Karpas-422 (cell line): Measurements from ENCODE around the gene PROSER1. TPM values are rescaled to one million over a fixed set of nuclear protein-coding genes. Genes with fewer than 3 reads are reported as not detected.

Experiments used
- DNase-seq: peaks from one replicate; pipeline ENCODE4 v3.0.0-alpha.2; 2015
- H2AFZ ChIP-seq: fragments of 200-600 bp; sonication (generic); 2 replicates; pipeline ENCODE4 v1.6.1; 2014; ENCODE audit warnings: antibody characterized with exemption, low read length, mixed read lengths
- H3K27ac ChIP-seq: fragments of 200-600 bp; sonication (generic); 2 replicates; pipeline ENCODE4 v1.5.1; 2014; ENCODE audit warnings: mild to moderate bottlenecking, low read length, moderate library complexity
- H3K27me3 ChIP-seq: fragments of 200-600 bp; sonication (generic); 2 replicates; pipeline ENCODE4 v1.6.1; 2014; ENCODE audit warnings: low read length, mixed read lengths
- H3K36me3 ChIP-seq: fragments of 200-600 bp; sonication (generic); 2 replicates; pipeline ENCODE4 v1.6.1; 2014; ENCODE audit warnings: low read length, mixed read lengths; ENCODE audit not compliant: insufficient read depth
- H3K4me1 ChIP-seq: fragments of 200-600 bp; sonication (generic); 2 replicates; pipeline ENCODE4 v1.6.1; 2014; ENCODE audit warnings: mild to moderate bottlenecking, low read length, mixed read lengths
- H3K4me2 ChIP-seq: fragments of 200-600 bp; sonication (generic); 2 replicates; pipeline ENCODE4 v1.6.1; 2014; ENCODE audit warnings: low read length, low read depth, mild to moderate bottlenecking; ENCODE audit not compliant: poor library complexity, severe bottlenecking
- H3K4me3 ChIP-seq: fragments of 200-600 bp; sonication (generic); 2 replicates; pipeline ENCODE4 v1.5.1; 2014; ENCODE audit warnings: mild to moderate bottlenecking, antibody characterized with exemption, low read length, mixed read lengths
- H3K79me2 ChIP-seq: fragments of 200-600 bp; sonication (generic); 2 replicates; pipeline ENCODE4 v1.6.1; 2014; ENCODE audit warnings: mild to moderate bottlenecking, low read length, mixed read lengths
- H3K9ac ChIP-seq: fragments of 200-600 bp; sonication (generic); 2 replicates; pipeline ENCODE4 v1.6.0; 2014; ENCODE audit warnings: low read length
- H3K9me2 ChIP-seq: fragments of 200-600 bp; sonication (generic), shearing (Covaris generic); replicated peaks from 2 replicates; pipeline ENCODE4 v1.6.0; 2014; ENCODE audit warnings: mild to moderate bottlenecking, low read length, moderate library complexity; ENCODE audit not compliant: insufficient read depth
- H3K9me3 ChIP-seq: fragments of 300-700, 200-600 bp; sonication (generic); 2 replicates; pipeline ENCODE4 v1.6.1; 2014; ENCODE audit warnings: low read length, mixed read lengths
- H4K20me1 ChIP-seq: fragments of 200-600 bp; sonication (generic); 2 replicates; pipeline ENCODE4 v1.6.1; 2014; ENCODE audit warnings: mild to moderate bottlenecking, antibody characterized with exemption, low read length, low read depth; ENCODE audit not compliant: insufficient read depth
- total RNA-seq: library from RNA; depleted of rRNA; stranded (reverse); fragments of >200 nt; shearing (Covaris generic); gene quantifications from 2 replicates; pipeline ENCODE4 v1.2.3, GENCODE V29; 2014; ENCODE audit warnings: low replicate concordance

The PROSER1 gene
- total RNA-seq, 1 experiment from 2014 or later, result 60.7 TPM

DNA sequence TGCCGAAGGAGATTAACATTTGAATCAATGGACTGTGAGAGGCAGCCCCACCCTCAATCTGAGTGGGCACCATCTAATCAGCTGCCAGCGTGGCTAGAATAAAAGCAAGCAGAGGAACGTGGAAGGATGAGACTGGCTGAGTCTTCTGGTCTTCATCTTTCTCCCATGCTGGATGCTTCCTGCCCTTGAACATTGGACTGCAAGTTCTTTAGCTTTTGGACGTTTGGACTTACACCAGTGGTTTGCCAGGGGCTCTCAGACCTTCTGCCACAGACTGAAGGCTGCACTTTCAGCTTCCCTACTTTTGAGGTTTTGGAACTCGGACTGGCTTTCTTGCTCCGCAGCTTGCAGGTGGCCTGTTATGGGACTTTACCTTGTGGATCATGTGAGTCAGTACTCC, 15.1 kb upstream of the PROSER1 start:
- H3K4me1 ChIP-seq, result no peaks in the 10 kb centered on the region
- peaks cover 14% of the 10 kb centered on the region for H3K79me2 ChIP-seq
- no peaks in the 10 kb centered on the region for H3K27me3 ChIP-seq
- no peaks in the 10 kb centered on the region for H3K9me3 ChIP-seq
- H3K4me3 ChIP-seq, result no peak overlapping the region
- H3K9ac ChIP-seq, result no peak overlapping the region
- H2AFZ ChIP-seq, result no peak overlapping the region
- H3K36me3 ChIP-seq, result peaks cover 4% of the 10 kb centered on the region; the same call in 1 of the 2 replicates
- no peaks in the 10 kb centered on the region for H3K9me2 ChIP-seq
- H4K20me1 ChIP-seq, result no peaks in the 10 kb centered on the region
- DNase-seq, result no peak
- no peak overlapping the region for H3K4me2 ChIP-seq
- H3K27ac ChIP-seq, result no peak overlapping the region

DNA sequence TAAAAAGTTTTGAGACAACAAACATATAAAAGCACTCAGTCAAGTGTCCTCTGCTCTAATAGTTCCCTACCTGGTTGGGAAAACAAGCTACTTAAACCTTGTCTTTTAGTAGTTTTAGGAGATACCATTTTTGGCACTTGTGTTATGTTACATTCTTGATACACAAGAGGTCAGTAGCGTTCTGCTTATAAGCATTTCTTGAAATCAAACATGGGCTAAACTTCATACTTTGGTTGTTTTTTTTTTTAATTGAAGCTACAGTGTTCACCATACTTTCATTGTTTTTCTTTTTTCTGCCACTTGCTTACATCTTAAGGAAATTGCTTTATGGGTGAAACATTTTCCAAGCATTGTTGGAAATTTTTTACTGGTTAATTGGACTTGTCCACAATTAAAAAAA, 13.3 kb upstream of the PROSER1 start:
- no peak overlapping the region for H3K9ac ChIP-seq
- no peak overlapping the region for H2AFZ ChIP-seq
- H3K27me3 ChIP-seq, result no peaks in the 10 kb centered on the region
- H3K4me2 ChIP-seq, result no peak overlapping the region
- peaks cover 4% of the 10 kb centered on the region; the same call in 1 of the 2 replicates for H3K36me3 ChIP-seq
- no peaks in the 10 kb centered on the region for H3K9me2 ChIP-seq
- H3K4me3 ChIP-seq, result no peak overlapping the region
- H4K20me1 ChIP-seq, result no peaks in the 10 kb centered on the region
- no peak overlapping the region for H3K27ac ChIP-seq
- H3K79me2 ChIP-seq, result peaks cover 7% of the 10 kb centered on the region
- peak; percentile 73 for DNase-seq
- no peaks in the 10 kb centered on the region for H3K4me1 ChIP-seq
- no peaks in the 10 kb centered on the region for H3K9me3 ChIP-seq

DNA sequence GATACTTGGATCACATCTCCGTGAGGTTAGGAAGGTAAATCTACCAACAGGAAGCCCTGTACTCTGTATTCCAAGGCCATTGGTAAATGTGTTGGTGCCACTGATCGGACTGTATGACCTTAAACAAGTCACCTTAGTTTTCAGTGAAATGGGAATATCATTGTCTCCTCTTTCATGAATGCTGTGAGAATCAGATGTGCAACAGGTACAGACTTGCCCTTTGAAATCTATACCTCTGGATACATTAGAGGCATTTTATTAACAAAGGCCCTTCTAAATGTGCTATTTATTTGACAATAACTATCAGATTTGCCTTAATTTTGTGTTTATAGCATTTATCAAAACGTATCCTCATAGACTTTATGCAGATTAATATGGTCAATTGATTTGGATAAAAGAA, 11.4 kb upstream of the PROSER1 start:
- Histone ChIP-seq H3K4me1 (no peaks in the 10 kb centered on the region), H4K20me1 (no peaks in the 10 kb centered on the region), H3K9me2 (no peaks in the 10 kb centered on the region), H3K9ac (no peak overlapping the region), H3K9me3 (no peaks in the 10 kb centered on the region), H3K27ac (no peak overlapping the region), H3K36me3 (peaks cover 4% of the 10 kb centered on the region; the same call in 1 of the 2 replicates), H3K27me3 (no peaks in the 10 kb centered on the region), H3K4me3 (no peak overlapping the region), H2AFZ (no peak overlapping the region), H3K4me2 (no peak overlapping the region), H3K79me2 (0 out of 2 replicates have a peak, but pooled peaks cover 3% of the 10 kb centered on the region)
- DNase-seq, result no peak

DNA sequence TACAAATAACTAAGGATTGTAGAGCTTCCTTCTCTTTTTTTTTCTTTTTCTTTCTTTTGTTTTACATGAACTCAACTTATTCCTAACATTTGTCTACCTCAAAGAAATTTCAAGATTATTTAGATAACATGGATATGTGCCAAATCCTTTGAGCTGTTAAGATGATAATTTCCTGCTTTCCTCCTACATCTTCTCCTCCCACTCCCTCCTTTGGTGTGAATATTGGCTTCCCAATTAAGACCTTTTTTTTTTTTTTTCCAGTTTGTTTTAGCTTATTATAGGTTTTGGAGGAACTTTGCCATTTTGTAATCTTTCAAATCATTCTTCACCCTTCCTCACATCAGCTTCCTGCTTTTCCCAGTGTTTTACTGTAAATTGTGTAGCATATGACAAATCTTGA, 10.9 kb upstream of the PROSER1 start:
- Histone ChIP-seq H3K27ac (no peak overlapping the region), H3K36me3 (peaks cover 4% of the 10 kb centered on the region; the same call in 1 of the 2 replicates), H3K9ac (no peak overlapping the region), H3K4me3 (no peak overlapping the region), H3K27me3 (no peaks in the 10 kb centered on the region), H2AFZ (no peak overlapping the region), H3K79me2 (0 out of 2 replicates have a peak, but pooled peaks cover 3% of the 10 kb centered on the region), H3K9me2 (no peaks in the 10 kb centered on the region), H3K4me1 (no peaks in the 10 kb centered on the region), H4K20me1 (no peaks in the 10 kb centered on the region), H3K4me2 (no peak overlapping the region), H3K9me3 (no peaks in the 10 kb centered on the region)
- no peak for DNase-seq

DNA sequence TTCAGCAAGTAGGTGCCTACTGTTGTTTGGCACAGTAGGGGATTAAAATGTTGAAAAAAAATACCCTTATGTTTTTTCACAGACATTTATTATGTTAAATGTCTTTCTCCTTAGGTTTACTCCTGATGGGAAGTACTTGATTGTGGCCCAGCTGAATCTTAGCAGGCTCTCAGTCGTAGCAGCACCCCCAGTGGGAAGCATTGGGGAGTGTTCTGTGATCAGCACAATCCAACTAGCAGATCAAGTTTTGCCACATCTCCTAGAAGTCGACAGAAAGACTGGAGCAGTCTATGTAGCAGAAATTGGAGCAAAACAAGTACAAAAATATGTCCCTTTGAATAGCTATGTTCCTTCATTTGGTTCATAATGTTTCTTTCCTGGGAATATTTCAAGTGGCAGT, 9.7 kb upstream of the PROSER1 start:
- no peaks in the 10 kb centered on the region for H3K9me2 ChIP-seq
- no peak for DNase-seq
- no peak overlapping the region for H3K27ac ChIP-seq
- H3K9ac ChIP-seq, result no peak overlapping the region
- no peak overlapping the region for H3K4me2 ChIP-seq
- H2AFZ ChIP-seq, result no peak overlapping the region
- H3K79me2 ChIP-seq, result 0 out of 2 replicates have a peak, but pooled peaks cover 3% of the 10 kb centered on the region
- H3K27me3 ChIP-seq, result no peaks in the 10 kb centered on the region
- H3K4me1 ChIP-seq, result no peaks in the 10 kb centered on the region
- H3K36me3 ChIP-seq, result peaks cover 10% of the 10 kb centered on the region; the same call in 1 of the 2 replicates
- H4K20me1 ChIP-seq, result no peaks in the 10 kb centered on the region
- no peak overlapping the region for H3K4me3 ChIP-seq
- H3K9me3 ChIP-seq, result no peaks in the 10 kb centered on the region

DNA sequence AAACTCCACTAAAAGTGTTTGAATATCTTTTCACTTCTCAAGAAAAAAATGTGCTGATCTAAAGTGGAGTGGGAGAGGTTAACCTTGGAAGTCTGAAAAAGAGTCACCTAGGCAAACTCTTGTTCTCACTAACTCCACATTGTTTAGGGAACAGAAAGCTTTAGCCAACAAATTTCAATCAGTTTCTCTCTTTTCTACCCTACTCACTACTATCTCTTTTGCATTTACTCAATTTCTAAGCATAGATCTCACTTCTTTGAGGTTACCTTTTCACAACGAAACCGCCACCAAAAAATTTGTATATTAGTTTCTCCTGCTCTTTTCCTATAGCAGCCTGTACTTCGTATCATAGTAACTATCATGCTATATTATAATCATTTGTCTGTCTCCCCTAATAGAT, 6.6 kb upstream of the PROSER1 start:
- peaks cover 11% of the 10 kb centered on the region; the same call in 1 of the 2 replicates for H3K36me3 ChIP-seq

DNA sequence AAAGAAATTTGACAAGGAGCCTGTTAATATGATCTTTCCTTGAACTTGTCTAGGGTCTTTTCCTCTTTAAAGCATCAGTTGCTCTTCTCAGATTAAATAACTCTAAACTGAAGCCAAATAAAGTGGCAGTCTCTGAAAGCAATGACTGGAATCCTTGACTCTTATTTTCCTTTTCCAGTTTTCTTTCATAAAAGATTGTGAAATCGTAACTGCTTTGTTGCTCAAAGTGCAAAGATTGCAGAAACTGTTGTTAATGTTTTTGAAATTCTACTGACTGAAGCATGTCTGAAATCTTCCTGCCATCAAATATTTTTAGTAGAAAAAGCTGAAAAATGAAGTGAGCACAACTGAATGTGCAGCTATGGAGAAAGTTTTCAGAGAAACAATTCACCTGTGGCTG, 2.3 kb upstream of the PROSER1 start:
- H3K9me3 ChIP-seq, result no peaks in the 10 kb centered on the region
- no peaks in the 10 kb centered on the region for H3K27me3 ChIP-seq
- no peak overlapping the region; the same call in 1 of the 2 replicates for H3K4me3 ChIP-seq
- no peaks in the 10 kb centered on the region for H3K9me2 ChIP-seq
- peaks cover 11% of the 10 kb centered on the region; the same call in 1 of the 2 replicates for H3K36me3 ChIP-seq
- H3K4me2 ChIP-seq, result peak overlapping the region; percentile 49
- H3K27ac ChIP-seq, result no peak overlapping the region
- peaks cover 72% of the 10 kb centered on the region for H3K79me2 ChIP-seq
- H4K20me1 ChIP-seq, result no peaks in the 10 kb centered on the region; the same call in 1 of the 2 replicates
- no peak for DNase-seq
- H3K9ac ChIP-seq, result no peak overlapping the region
- peaks cover 27% of the 10 kb centered on the region for H3K4me1 ChIP-seq
- H2AFZ ChIP-seq, result no peak overlapping the region

More for the DNA sequence above, 6.6 kb upstream of the PROSER1 start:
- no peak overlapping the region for H3K9ac ChIP-seq
- H2AFZ ChIP-seq, result no peak overlapping the region
- peaks cover 19% of the 10 kb centered on the region for H3K4me1 ChIP-seq
- H3K9me2 ChIP-seq, result no peaks in the 10 kb centered on the region
- H3K9me3 ChIP-seq, result no peaks in the 10 kb centered on the region
- peaks cover 30% of the 10 kb centered on the region for H3K79me2 ChIP-seq
- no peak for DNase-seq
- no peak overlapping the region for H3K27ac ChIP-seq
- H4K20me1 ChIP-seq, result no peaks in the 10 kb centered on the region
- H3K27me3 ChIP-seq, result no peaks in the 10 kb centered on the region
- no peak overlapping the region for H3K4me3 ChIP-seq
- H3K4me2 ChIP-seq, result no peak overlapping the region

DNA sequence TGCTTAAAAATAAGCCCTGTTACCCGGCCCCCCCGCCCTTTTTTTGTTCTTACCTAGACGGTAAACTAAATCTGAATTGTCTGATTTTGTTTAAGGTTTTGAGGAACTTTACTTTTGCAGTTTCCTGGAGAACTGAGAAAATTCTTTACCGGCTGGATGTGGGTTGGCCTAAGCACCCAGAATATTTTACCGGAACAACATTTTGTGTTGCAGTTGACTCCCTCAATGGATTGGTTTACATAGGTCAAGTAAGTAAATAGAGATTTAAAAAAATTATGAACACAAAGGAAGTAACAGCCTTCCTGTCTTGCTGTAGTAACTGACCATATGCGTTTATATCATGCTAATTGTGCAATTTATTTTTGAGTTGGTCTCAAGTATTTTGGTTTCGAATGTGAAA, 1.2 kb upstream of the PROSER1 start:
- DNase-seq, result no peak
- Histone ChIP-seq H3K9ac (peak overlapping the region; percentile 82), H3K27ac (peak overlapping the region; percentile 75; the same call in 1 of the 2 replicates), H3K4me1 (peaks cover 39% of the 10 kb centered on the region), H3K79me2 (peaks cover 83% of the 10 kb centered on the region), H3K36me3 (peaks cover 9% of the 10 kb centered on the region; the same call in 1 of the 2 replicates), H3K27me3 (no peaks in the 10 kb centered on the region), H3K9me2 (no peaks in the 10 kb centered on the region), H3K4me2 (peak overlapping the region; percentile 78), H3K9me3 (no peaks in the 10 kb centered on the region), H3K4me3 (peak overlapping the region; percentile 73), H2AFZ (no peak overlapping the region), H4K20me1 (no peaks in the 10 kb centered on the region; the same call in 1 of the 2 replicates)
